Measurements from ENCODE around the gene LANCL2. TPM values are rescaled to one million over a fixed set of nuclear protein-coding genes. Genes with fewer than 3 reads are reported as not detected.

The LANCL2 gene
- total and polyA plus RNA-seq, 2 of the 4 experiments (the other 2 are of a cell fraction), result 11.7 to 17.9 TPM

DNA sequence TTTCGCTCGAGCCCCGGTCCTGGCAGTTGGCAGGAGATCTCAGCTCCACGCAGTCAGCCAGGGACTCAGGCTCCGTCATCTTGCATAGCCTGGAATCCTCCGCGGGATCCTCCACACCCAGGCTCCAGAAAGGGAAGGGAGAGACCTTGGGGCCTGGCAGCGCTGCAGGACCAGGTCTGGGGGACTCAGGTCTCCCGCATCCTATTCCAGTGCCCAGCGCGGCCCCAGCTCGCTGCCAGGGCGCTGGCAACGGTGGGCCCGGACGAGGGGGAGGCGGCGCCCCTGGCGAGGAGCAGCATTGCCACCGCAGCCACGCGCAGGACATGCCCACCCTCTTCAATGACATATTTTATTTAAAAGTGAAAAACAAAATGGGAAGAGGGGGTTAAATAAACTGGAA lies 83.4 kb downstream of the LANCL2 start:
- no TSS peak for BruUV-seq (replicated peaks)
- H3K9ac ChIP-seq (ENCODE audit: low read depth, low read length), result no peak overlapping the region
- H3K4me2 ChIP-seq (ENCODE audit: low read depth, low read length), result no peak overlapping the region
- no peak overlapping the region for H2AK9ac ChIP-seq (replicated peaks; ENCODE audit: low read depth, low read length, poor library complexity)
- POLR2A ChIA-PET (ENCODE audit: unreplicated experiment), result no interaction called here
- ATAC-seq (ENCODE audit: low read depth) (no peak), DNase-seq (no peak)
- H2AK5ac ChIP-seq (ENCODE audit: low read depth, low read length), result no peak overlapping the region
- H3K9me3 ChIP-seq (ENCODE audit: control insufficient read depth, insufficient read depth, low read length), result no peaks in the 10 kb centered on the region
- no peaks in the 10 kb centered on the region; the same call in 1 of the 2 replicates for H3K9me1 ChIP-seq (ENCODE audit: insufficient read depth, low read length)
- H3K18ac ChIP-seq (ENCODE audit: low read depth, low read length), result no peak overlapping the region
- intact Hi-C loops (cut with micrococcal nuclease) (no loop called here), dilution Hi-C loops (cut with HindIII; ENCODE audit: low sequenced_read_pairs, unreplicated experiment) (no loop called here), in situ Hi-C loops (cut with MboI; ENCODE audit: low sequenced_read_pairs) (loop anchor here (25.0 kb wide), 1 partner anchor 514 kb away; the partner anchor contains the start of genes MRPS17 and NIPSNAP2)
- H2BK20ac ChIP-seq (ENCODE audit: low read depth, low read length), result no peak overlapping the region
- no peak overlapping the region for H2BK15ac ChIP-seq (ENCODE audit: low read depth, low read length)
- no peak overlapping the region for H2BK120ac ChIP-seq (ENCODE audit: low read depth, low read length)
- H4K20me1 ChIP-seq (ENCODE audit: insufficient read depth, low read length), result no peaks in the 10 kb centered on the region
- H3K36me3 ChIP-seq (ENCODE audit: control insufficient read depth, insufficient read depth, low read length), result peaks cover 3% of the 10 kb centered on the region; the same call in 1 of the 2 replicates
- H3K4me3 ChIP-seq (ENCODE audit: insufficient read depth, low read depth, low read length), result no peak overlapping the region
- H2BK5ac ChIP-seq (ENCODE audit: low read depth, low read length, poor library complexity, severe bottlenecking), result no peak overlapping the region
- no peak overlapping the region for H2AFZ ChIP-seq (replicated peaks; ENCODE audit: low read length, poor library complexity)
- no peak overlapping the region for H3K14ac ChIP-seq (replicated peaks; ENCODE audit: low read depth, low read length)
- TF ChIP-seq POLR2A (IDR thresholded peaks at IDR 0.05; ENCODE audit: low read depth, low read length) (no peak), MAZ (IDR thresholded peaks at IDR 0.05; ENCODE audit: borderline replicate concordance, low read depth, low read length) (no peak), RCOR1 (IDR thresholded peaks at IDR 0.05; ENCODE audit: insufficient replicate concordance, low read length) (no peak), RAD21 (IDR thresholded peaks at IDR 0.05; ENCODE audit: low read length) (no peak), NFE2L2 (IDR thresholded peaks at IDR 0.05; ENCODE audit: low read depth, low read length) (no peak), SMC3 (IDR thresholded peaks at IDR 0.05; ENCODE audit: low read depth, low read length) (no peak), CTCF (conservative IDR thresholded peaks at IDR 0.05; ENCODE audit: low read depth, low read length) (no peak), BHLHE40 (IDR thresholded peaks at IDR 0.05; ENCODE audit: low read depth, low read length) (no peak), MXI1 (IDR thresholded peaks at IDR 0.05; ENCODE audit: borderline replicate concordance, low read depth, low read length) (no peak)
- H4K91ac ChIP-seq (ENCODE audit: insufficient read depth, low read depth, low read length), result no peak overlapping the region
- no peak overlapping the region for H3K56ac ChIP-seq (ENCODE audit: extremely low read depth, insufficient read depth, low read length)
- CTCF ChIA-PET, result no interaction called here
- no peaks in the 10 kb centered on the region for H3K4me1 ChIP-seq (ENCODE audit: control insufficient read depth, insufficient read depth, low read length)
- no peak overlapping the region for H3K4ac ChIP-seq (ENCODE audit: low read depth, low read length)
- H3K79me1 ChIP-seq (ENCODE audit: low read depth in 1 of 2, low read length in 2 of 2), result no peaks in the 10 kb centered on the region; a peak in 1 of 4 replicates
- no peak overlapping the region for H3K27ac ChIP-seq (ENCODE audit: insufficient read depth, low read length)
- H3K27me3 ChIP-seq (ENCODE audit: control insufficient read depth, insufficient read depth, low read length), result no peaks in the 10 kb centered on the region
- H4K5ac ChIP-seq (ENCODE audit: low read depth, low read length), result no peak overlapping the region
- WGBS, 2 experiments (ENCODE audit: extremely low coverage in 2 of 2, insufficient read length in 1 of 2), result 80% methylated on average over 1 of the region's 22 CpGs; no CpG with 5 or more reads in 1 of the 2 experiments
- no peak overlapping the region for H4K8ac ChIP-seq (ENCODE audit: low read depth in 2 of 2, low read length in 2 of 2)
- H3K23ac ChIP-seq (ENCODE audit: low read depth, low read length), result no peak overlapping the region

Data from IMR-90 (cell line).